Testis (tissue), 2 donors: ENCODE data around the gene ANXA1.

Experiments
- POLR2A ChIP-seq: fragments of 450-650 bp; IDR thresholded peaks from one replicate; pipeline ENCODE4 v1.6.1; 2017; ENCODE audit warnings: antibody characterized with exemption, mild to moderate bottlenecking, moderate library complexity
- TF ChIP-seq, protein P1 (sequence below), 3 experiments: fragments of 450-650 bp in 2 of 3; fragments of 200-600 bp in 1 of 3; sonication (generic) in 1 of 3; IDR thresholded peaks; one replicate each; pipeline ENCODE4 v1.5.1; 2016 to 2019; ENCODE audit warnings: antibody characterized with exemption in 3 of 3, mild to moderate bottlenecking in 2 of 3, moderate library complexity in 1 of 3

DNA sequence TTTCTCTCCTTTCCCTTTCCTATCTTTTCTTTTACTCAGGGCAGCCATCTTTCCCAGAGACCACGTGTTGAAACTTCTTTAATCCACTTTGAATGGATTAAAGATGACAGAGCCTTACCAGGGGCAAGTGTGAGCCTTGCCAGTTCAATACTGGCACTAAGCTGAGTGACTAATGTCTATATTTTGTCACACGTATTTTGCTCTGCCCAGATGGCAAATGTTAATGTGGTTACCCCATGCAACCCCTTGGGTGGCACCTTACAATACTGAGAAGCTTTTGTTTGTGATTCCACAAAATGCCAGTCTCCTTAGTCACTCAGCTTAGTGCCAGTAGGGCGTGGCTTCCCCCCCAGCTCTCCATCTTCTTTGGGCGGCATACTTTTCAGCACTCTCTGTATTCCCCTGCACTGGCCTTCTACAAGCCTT is 24.8 kb downstream of the ANXA1 start:
- TF ChIP-seq POLR2A = no peak
- TF ChIP-seq, protein P1, sequence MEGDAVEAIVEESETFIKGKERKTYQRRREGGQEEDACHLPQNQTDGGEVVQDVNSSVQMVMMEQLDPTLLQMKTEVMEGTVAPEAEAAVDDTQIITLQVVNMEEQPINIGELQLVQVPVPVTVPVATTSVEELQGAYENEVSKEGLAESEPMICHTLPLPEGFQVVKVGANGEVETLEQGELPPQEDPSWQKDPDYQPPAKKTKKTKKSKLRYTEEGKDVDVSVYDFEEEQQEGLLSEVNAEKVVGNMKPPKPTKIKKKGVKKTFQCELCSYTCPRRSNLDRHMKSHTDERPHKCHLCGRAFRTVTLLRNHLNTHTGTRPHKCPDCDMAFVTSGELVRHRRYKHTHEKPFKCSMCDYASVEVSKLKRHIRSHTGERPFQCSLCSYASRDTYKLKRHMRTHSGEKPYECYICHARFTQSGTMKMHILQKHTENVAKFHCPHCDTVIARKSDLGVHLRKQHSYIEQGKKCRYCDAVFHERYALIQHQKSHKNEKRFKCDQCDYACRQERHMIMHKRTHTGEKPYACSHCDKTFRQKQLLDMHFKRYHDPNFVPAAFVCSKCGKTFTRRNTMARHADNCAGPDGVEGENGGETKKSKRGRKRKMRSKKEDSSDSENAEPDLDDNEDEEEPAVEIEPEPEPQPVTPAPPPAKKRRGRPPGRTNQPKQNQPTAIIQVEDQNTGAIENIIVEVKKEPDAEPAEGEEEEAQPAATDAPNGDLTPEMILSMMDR (IDR thresholded peaks at IDR 0.05) = no peak
